ENCODE measurements around the gene MRFAP1L1. TPM values are rescaled to one million over a fixed set of nuclear protein-coding genes. Genes with fewer than 3 reads are reported as not detected.

Gene MRFAP1L1
- total RNA-seq, 1 donor from 2014 or later: 44.7 TPM

DNA sequence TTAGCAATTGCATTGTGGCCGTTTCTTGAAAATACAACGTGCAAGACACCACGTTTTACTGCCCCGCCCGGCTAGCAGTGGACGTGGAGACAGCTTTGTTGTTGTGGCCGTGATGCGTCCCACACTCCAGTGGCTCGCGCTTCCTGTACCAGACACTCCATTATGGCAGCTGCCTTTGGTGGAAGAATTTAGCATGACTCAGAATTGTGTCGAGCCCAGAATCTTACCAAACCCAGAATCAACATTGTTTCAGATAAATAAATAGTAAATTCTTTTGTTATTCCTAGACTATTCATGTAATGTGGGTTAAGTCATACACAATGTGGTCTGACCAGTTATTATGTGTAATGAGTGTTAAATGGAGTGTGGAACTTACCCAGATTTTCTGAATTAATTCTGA, 41.3 kb downstream of the MRFAP1L1 start:
- Mint-ChIP-seq H3K9me3 (ENCODE audit: low read depth) (no peaks in the 10 kb centered on the region), H3K4me3 (ENCODE audit: unreplicated experiment) (no peak overlapping the region), H3K27ac (ENCODE audit: unreplicated experiment) (no peak overlapping the region), H3K4me1 (ENCODE audit: low read depth) (peaks cover 5% of the 10 kb centered on the region), H3K36me3 (ENCODE audit: low read depth) (peaks cover 4% of the 10 kb centered on the region), H3K27me3 (ENCODE audit: low read depth) (no peaks in the 10 kb centered on the region)
- no peak for DNase-seq (ENCODE audit: low spot score)
- TF ChIP-seq, protein P1, sequence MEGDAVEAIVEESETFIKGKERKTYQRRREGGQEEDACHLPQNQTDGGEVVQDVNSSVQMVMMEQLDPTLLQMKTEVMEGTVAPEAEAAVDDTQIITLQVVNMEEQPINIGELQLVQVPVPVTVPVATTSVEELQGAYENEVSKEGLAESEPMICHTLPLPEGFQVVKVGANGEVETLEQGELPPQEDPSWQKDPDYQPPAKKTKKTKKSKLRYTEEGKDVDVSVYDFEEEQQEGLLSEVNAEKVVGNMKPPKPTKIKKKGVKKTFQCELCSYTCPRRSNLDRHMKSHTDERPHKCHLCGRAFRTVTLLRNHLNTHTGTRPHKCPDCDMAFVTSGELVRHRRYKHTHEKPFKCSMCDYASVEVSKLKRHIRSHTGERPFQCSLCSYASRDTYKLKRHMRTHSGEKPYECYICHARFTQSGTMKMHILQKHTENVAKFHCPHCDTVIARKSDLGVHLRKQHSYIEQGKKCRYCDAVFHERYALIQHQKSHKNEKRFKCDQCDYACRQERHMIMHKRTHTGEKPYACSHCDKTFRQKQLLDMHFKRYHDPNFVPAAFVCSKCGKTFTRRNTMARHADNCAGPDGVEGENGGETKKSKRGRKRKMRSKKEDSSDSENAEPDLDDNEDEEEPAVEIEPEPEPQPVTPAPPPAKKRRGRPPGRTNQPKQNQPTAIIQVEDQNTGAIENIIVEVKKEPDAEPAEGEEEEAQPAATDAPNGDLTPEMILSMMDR (IDR thresholded peaks at IDR 0.05): no peak

DNA sequence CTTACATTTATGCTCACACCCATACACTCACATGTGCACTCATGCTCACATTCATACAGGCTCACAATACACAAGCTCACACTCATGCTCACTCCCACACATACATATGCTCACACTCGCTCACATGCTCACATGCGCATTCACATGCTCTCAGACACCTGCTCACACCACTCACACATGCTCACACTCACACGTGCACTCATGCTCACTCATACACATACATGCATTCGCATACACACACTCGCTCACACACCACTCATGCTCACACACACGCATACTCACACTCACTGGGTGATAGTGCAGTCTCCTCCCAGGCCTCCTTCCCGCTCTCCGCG, 44.4 kb downstream of the MRFAP1L1 start:
- Mint-ChIP-seq H3K4me1 (ENCODE audit: low read depth) (no peaks in the 10 kb centered on the region), H3K27ac (ENCODE audit: unreplicated experiment) (no peak overlapping the region), H3K4me3 (ENCODE audit: unreplicated experiment) (no peak overlapping the region), H3K36me3 (ENCODE audit: low read depth) (no peaks in the 10 kb centered on the region), H3K9me3 (ENCODE audit: low read depth) (no peaks in the 10 kb centered on the region), H3K27me3 (ENCODE audit: low read depth) (no peaks in the 10 kb centered on the region)
- TF ChIP-seq, protein P1 (IDR thresholded peaks at IDR 0.05): no peak
- no peak for DNase-seq (ENCODE audit: low spot score)

DNA sequence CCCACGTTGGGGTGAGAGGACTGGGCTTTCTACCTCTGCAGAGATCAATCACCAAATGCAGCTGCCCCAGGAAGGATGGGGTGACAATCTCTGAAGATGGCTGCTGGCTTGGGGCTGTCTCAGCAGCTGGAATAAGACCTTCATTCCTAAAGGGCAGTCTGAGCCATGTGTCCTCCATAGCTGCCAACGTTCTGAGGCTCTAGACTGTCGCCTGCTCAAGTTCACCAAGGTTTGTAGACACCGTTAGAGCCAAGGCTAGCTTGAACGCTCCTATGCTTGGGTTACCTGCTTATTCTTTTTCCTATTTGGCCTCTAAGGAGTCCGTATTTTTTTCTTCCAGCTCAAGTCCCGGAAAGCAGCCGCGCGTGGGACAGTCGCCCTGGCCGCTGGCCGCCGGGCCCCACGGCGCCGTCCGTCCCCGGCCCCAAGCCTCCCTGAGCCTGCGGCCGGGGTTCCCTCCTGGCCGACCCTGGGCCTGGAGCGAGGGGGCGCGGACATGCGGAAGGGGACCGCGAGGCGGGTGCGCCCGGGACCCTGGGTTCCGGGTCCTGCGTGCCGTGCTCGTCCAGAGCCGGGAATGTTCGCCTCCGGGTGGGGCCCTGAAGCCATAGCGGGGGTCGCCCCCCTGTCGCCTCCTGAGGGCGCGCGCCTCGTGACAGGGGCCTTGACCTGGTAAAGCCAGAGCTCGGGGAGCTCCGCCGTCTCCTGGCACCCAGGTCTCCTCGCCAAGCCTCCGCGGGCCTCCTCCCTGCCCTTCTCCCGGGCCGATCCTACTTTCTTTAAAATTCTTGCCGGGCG, 45.9 kb downstream of the MRFAP1L1 start:
- Mint-ChIP-seq H3K4me1 (ENCODE audit: low read depth) (peaks cover 11% of the 10 kb centered on the region), H3K4me3 (ENCODE audit: unreplicated experiment) (no peak overlapping the region)

DNA sequence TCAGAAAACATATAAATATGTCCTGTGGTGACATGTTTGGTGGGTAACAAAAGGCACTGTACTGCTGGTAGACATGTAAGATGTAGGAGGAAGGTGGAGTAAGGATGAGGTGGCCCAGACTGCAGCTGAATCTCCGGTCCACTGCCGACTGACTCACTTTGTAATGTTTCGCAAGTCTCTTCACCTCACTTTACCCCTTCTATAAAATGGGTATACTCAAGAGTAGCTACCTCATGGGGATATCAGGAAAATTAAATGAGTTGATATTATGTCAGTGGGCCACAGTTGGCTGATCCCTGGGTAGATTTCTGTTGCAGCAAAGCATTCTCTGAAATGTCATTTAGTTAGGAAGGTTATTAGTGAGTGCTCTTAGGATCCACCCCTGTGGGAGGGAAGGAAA, 47.1 kb downstream of the MRFAP1L1 start:
- Mint-ChIP-seq H3K36me3 (ENCODE audit: low read depth) (no peaks in the 10 kb centered on the region), H3K27me3 (ENCODE audit: low read depth) (no peaks in the 10 kb centered on the region), H3K27ac (ENCODE audit: unreplicated experiment) (no peak overlapping the region), H3K4me3 (ENCODE audit: unreplicated experiment) (no peak overlapping the region), H3K9me3 (ENCODE audit: low read depth) (no peaks in the 10 kb centered on the region), H3K4me1 (ENCODE audit: low read depth) (peaks cover 12% of the 10 kb centered on the region)
- no peak for DNase-seq (ENCODE audit: low spot score)
- TF ChIP-seq, protein P1 (IDR thresholded peaks at IDR 0.05): no peak

More for the DNA sequence above, 45.9 kb downstream of the MRFAP1L1 start:
- Mint-ChIP-seq H3K36me3 (ENCODE audit: low read depth) (no peaks in the 10 kb centered on the region), H3K9me3 (ENCODE audit: low read depth) (no peaks in the 10 kb centered on the region), H3K27ac (ENCODE audit: unreplicated experiment) (no peak overlapping the region), H3K27me3 (ENCODE audit: low read depth) (no peaks in the 10 kb centered on the region)
- no peak for DNase-seq (ENCODE audit: low spot score)
- TF ChIP-seq, protein P1 (IDR thresholded peaks at IDR 0.05): no peak

GRCh38 chr4:6660430-6660829, 49.2 kb downstream of the MRFAP1L1 start:
- no peak for DNase-seq (ENCODE audit: low spot score)
- no peak overlapping the region for H3K27ac Mint-ChIP-seq (ENCODE audit: unreplicated experiment)
- H3K4me3 Mint-ChIP-seq (ENCODE audit: unreplicated experiment): no peak overlapping the region
- no peaks in the 10 kb centered on the region for H3K36me3 Mint-ChIP-seq (ENCODE audit: low read depth)
- no peaks in the 10 kb centered on the region for H3K9me3 Mint-ChIP-seq (ENCODE audit: low read depth)
- H3K27me3 Mint-ChIP-seq (ENCODE audit: low read depth): no peaks in the 10 kb centered on the region
- peaks cover 12% of the 10 kb centered on the region for H3K4me1 Mint-ChIP-seq (ENCODE audit: low read depth)
- TF ChIP-seq, protein P1 (IDR thresholded peaks at IDR 0.05): no peak

Data from chondrocyte (in vitro differentiated cells).